Caco-2 (cell line): Measurements from ENCODE around the gene DLG1. TPM values are rescaled to one million over a fixed set of nuclear protein-coding genes. Genes with fewer than 3 reads are reported as not detected.

Experiments used
- BruUV-seq: library from RNA; stranded (reverse); fragments of 400-500 nt; replicated peaks from 2 replicates; lab custom pipeline; 2021; lab: Mats Ljungman, UMichigan
- CTCF ChIA-PET: fragments of 300-600 bp; sonication (Branson Sonifier 250); formaldehyde crosslinking; loops from one replicate; lab custom pipeline; 2022; ENCODE audit warnings: antibody characterized with exemption; lab: Charles Lee
- POLR2A ChIA-PET: fragments of 300-600 bp; sonication (Branson Sonifier 250); formaldehyde crosslinking; loops from one replicate; lab custom pipeline; 2022; ENCODE audit warnings: antibody characterized with exemption; lab: Charles Lee
- DNase-seq, 2 experiments: peaks; one replicate each; pipeline versions ENCODE4 v3.0.0 to v3.0.0-alpha.2; 2020 to 2022
- H3K27me3 ChIP-seq: replicated peaks from 2 replicates; pipeline ENCODE4 v1.6.0; 2011; ENCODE audit warnings: low read length; ENCODE audit not compliant: control insufficient read depth, insufficient read depth
- H3K36me3 ChIP-seq: 2 replicates; pipeline ENCODE4 v1.5.1; 2011; ENCODE audit warnings: low read length; ENCODE audit not compliant: control insufficient read depth, insufficient read depth
- H3K4me1 ChIP-seq: fragments of 250-450 bp; sonication (Bioruptor Pico); 2 replicates; pipeline ENCODE4 v1.5.1; 2020; ENCODE audit warnings: mild to moderate bottlenecking
- H3K4me3 ChIP-seq: 2 replicates; pipeline ENCODE4 v1.5.1; 2011; ENCODE audit warnings: low read depth, mild to moderate bottlenecking, control low read depth, low read length
- H3K9me3 ChIP-seq: fragments of 250-450 bp; sonication (Bioruptor Pico); 2 replicates; pipeline ENCODE4 v1.5.1; 2020; ENCODE audit warnings: mild to moderate bottlenecking, moderate library complexity
- H3K27ac Mint-ChIP-seq: one replicate; pipeline ENCODE4 v1.8.0; 2022; ENCODE audit warnings: mixed read lengths; ENCODE audit not compliant: unreplicated experiment
- H3K27me3 Mint-ChIP-seq: one replicate; pipeline ENCODE4 v1.8.0; 2022; ENCODE audit warnings: mixed read lengths; ENCODE audit not compliant: insufficient read depth, unreplicated experiment
- H3K36me3 Mint-ChIP-seq: one replicate; pipeline ENCODE4 v1.8.0; 2022; ENCODE audit warnings: mild to moderate bottlenecking, mixed read lengths; ENCODE audit not compliant: insufficient read depth, unreplicated experiment
- H3K4me1 Mint-ChIP-seq: one replicate; pipeline ENCODE4 v1.8.0; 2022; ENCODE audit warnings: low read depth, mixed read lengths; ENCODE audit not compliant: unreplicated experiment
- H3K4me3 Mint-ChIP-seq: one replicate; pipeline ENCODE4 v1.8.0; 2022; ENCODE audit warnings: mild to moderate bottlenecking, moderate library complexity, mixed read lengths; ENCODE audit not compliant: unreplicated experiment
- H3K9me3 Mint-ChIP-seq: one replicate; pipeline ENCODE4 v1.8.0; 2022; ENCODE audit warnings: mixed read lengths; ENCODE audit not compliant: unreplicated experiment
- CTCF ChIP-seq, 2 experiments: fragments of 200-600 bp in 1 of 2; IDR thresholded peaks; 1 replicate in 1 of 2; 2 replicates in 1 of 2; pipeline versions ENCODE4 v1.5.1 to v1.8.0; 2011 to 2022; ENCODE audit warnings: antibody characterized with exemption in 1 of 2, control low read depth in 1 of 2, inconsistent platforms in 1 of 2, low read depth in 1 of 2, low read length in 1 of 2, mild to moderate bottlenecking in 1 of 2, moderate library complexity in 1 of 2; ENCODE audit not compliant: insufficient read depth in 1 of 2, severe bottlenecking in 1 of 2, unreplicated experiment in 1 of 2
- intact Hi-C: fragments of 100-400 bp; cut with micrococcal nuclease; formaldehyde crosslinking; loops from one replicate; pipeline ENCODE4 v1.10.0; 2022; ENCODE audit not compliant: unreplicated experiment
- total RNA-seq: library from RNA; stranded (reverse); gene quantifications from 2 replicates; pipeline ENCODE4 v1.2.3, GENCODE V29; 2022

DLG1 gene
- total RNA-seq, 1 experiment from 2014 or later, result 167 TPM

GRCh38 chr3:197186887-197187588 lies 111.4 kb downstream of the DLG1 start:
- Histone ChIP-seq H3K9me3 (no peaks in the 10 kb centered on the region), H3K27me3 (no peaks in the 10 kb centered on the region), H3K36me3 (no peaks in the 10 kb centered on the region), H3K4me1 (peaks cover 14% of the 10 kb centered on the region), H3K4me3 (no peak overlapping the region)
- Mint-ChIP-seq H3K9me3 (no peaks in the 10 kb centered on the region), H3K36me3 (peaks cover 42% of the 10 kb centered on the region), H3K27ac (no peak overlapping the region), H3K4me1 (peaks cover 10% of the 10 kb centered on the region), H3K27me3 (no peaks in the 10 kb centered on the region), H3K4me3 (no peak overlapping the region)
- DNase-seq, result peak in 1 of 2 experiments; percentile 42
- POLR2A ChIA-PET, result no interaction called here
- intact Hi-C loops, result loop anchor here (10.0 kb wide), 1 partner anchor 182 kb away; no protein-coding TSS in a partner anchor
- TF ChIP-seq CTCF (IDR thresholded peaks at IDR 0.05; ENCODE audit: insufficient read depth in 1 of 2, low read depth in 1 of 2, low read length in 1 of 2, severe bottlenecking in 1 of 2, unreplicated experiment in 1 of 2), result peak; percentile 63 to 78
- CTCF ChIA-PET, result interaction anchor here (0.7 to 1.9 kb wide), 2 partner anchors 11 to 158 kb away, joined by 3 to 6 read pairs; partner anchors contain the start of gene MELTF
- no TSS peak for BruUV-seq

GRCh38 chr3:197183582-197183981 lies 114.8 kb downstream of the DLG1 start:
- no peaks in the 10 kb centered on the region for H3K27me3 Mint-ChIP-seq
- ChIA-PET CTCF (no interaction called here), POLR2A (no interaction called here)
- DNase-seq, result no peak
- no peak for TF ChIP-seq CTCF (IDR thresholded peaks at IDR 0.05; ENCODE audit: insufficient read depth in 1 of 2, low read depth in 1 of 2, low read length in 1 of 2, severe bottlenecking in 1 of 2, unreplicated experiment in 1 of 2)
- H3K4me1 Mint-ChIP-seq, result peaks cover 20% of the 10 kb centered on the region
- no peaks in the 10 kb centered on the region; the same call in 1 of the 2 replicates for H3K4me1 ChIP-seq
- no peak overlapping the region for H3K4me3 ChIP-seq
- intact Hi-C loops, result loop anchor here (10.0 kb wide), 1 partner anchor 179 kb away; no protein-coding TSS in a partner anchor
- no peaks in the 10 kb centered on the region for H3K36me3 ChIP-seq
- no peaks in the 10 kb centered on the region for H3K27me3 ChIP-seq
- no peaks in the 10 kb centered on the region for H3K9me3 ChIP-seq
- no peak overlapping the region for H3K27ac Mint-ChIP-seq
- BruUV-seq, result no TSS peak
- no peaks in the 10 kb centered on the region for H3K9me3 Mint-ChIP-seq
- H3K36me3 Mint-ChIP-seq, result peaks cover 29% of the 10 kb centered on the region
- no peak overlapping the region for H3K4me3 Mint-ChIP-seq

GRCh38 chr3:197181741-197182140 lies 116.7 kb downstream of the DLG1 start:
- ChIA-PET CTCF (no interaction called here), POLR2A (no interaction called here)
- H3K4me1 Mint-ChIP-seq, result peaks cover 19% of the 10 kb centered on the region
- Histone ChIP-seq H3K4me3 (no peak overlapping the region), H3K9me3 (no peaks in the 10 kb centered on the region), H3K36me3 (no peaks in the 10 kb centered on the region), H3K27me3 (no peaks in the 10 kb centered on the region), H3K4me1 (no peaks in the 10 kb centered on the region)
- DNase-seq, result no peak
- intact Hi-C loops, result loop anchor here (10.0 kb wide), 1 partner anchor 177 kb away; no protein-coding TSS in a partner anchor
- H3K36me3 Mint-ChIP-seq, result peaks cover 38% of the 10 kb centered on the region
- no peak for TF ChIP-seq CTCF (IDR thresholded peaks at IDR 0.05; ENCODE audit: insufficient read depth in 1 of 2, low read depth in 1 of 2, low read length in 1 of 2, severe bottlenecking in 1 of 2, unreplicated experiment in 1 of 2)
- no peaks in the 10 kb centered on the region for H3K9me3 Mint-ChIP-seq
- H3K27me3 Mint-ChIP-seq, result no peaks in the 10 kb centered on the region
- no peak overlapping the region for H3K27ac Mint-ChIP-seq
- no peak overlapping the region for H3K4me3 Mint-ChIP-seq
- no TSS peak for BruUV-seq
